Spinal cord (tissue), 10 donors: ENCODE results near the gene MCM3AP. TPM values are rescaled to one million over a fixed set of nuclear protein-coding genes. Genes with fewer than 3 reads are reported as not detected.

Source experiments
- DNase-seq, 6 donors: peaks; one replicate each; pipeline versions ENCODE4 v3.0.0 to v3.0.0-alpha.2; 2013 to 2015; ENCODE audit warnings: low spot score in 6 of 6, low read depth in 4 of 6
- H3K27ac ChIP-seq: one replicate; pipeline ENCODE4 v1.5.1; 2013; ENCODE audit warnings: low read depth, low read length, control low read depth
- H3K27me3 ChIP-seq: one replicate; pipeline ENCODE4 v1.6.1; 2013; ENCODE audit warnings: low read length; ENCODE audit not compliant: control insufficient read depth, insufficient read depth
- H3K36me3 ChIP-seq: one replicate; pipeline ENCODE4 v1.6.1; 2013; ENCODE audit warnings: low read length; ENCODE audit not compliant: control insufficient read depth, insufficient read depth
- H3K4me1 ChIP-seq: one replicate; pipeline ENCODE4 v1.6.1; 2013; ENCODE audit warnings: low read length; ENCODE audit not compliant: control insufficient read depth, insufficient read depth
- H3K4me3 ChIP-seq: one replicate; pipeline ENCODE4 v1.5.1; 2013; ENCODE audit warnings: low read depth, low read length, control low read depth
- H3K9me3 ChIP-seq: one replicate; pipeline ENCODE4 v1.6.1; 2013; ENCODE audit warnings: low read length; ENCODE audit not compliant: control insufficient read depth, insufficient read depth
- WGBS: methylation state at CpG from one replicate; pipeline ENCODE4 v1.1.5; 2013; ENCODE audit warnings: missing lambda C conversion rate; ENCODE audit not compliant: insufficient coverage; 5-methylcytosine and 5-hydroxymethylcytosine counted together
- polyA plus RNA-seq, 2 donors: library from polyadenylated mRNA; unstranded; fragments of 120-200 nt; gene quantifications; one replicate each; pipeline ENCODE4 v1.2.1, GENCODE V29; 2013; ENCODE audit not compliant: insufficient read length in 2 of 2
- total RNA-seq, 2 donors: library from RNA; depleted of rRNA in 1 of 2; stranded (reverse); fragments of 120-200 nt in 1 of 2; fragments of >200 nt in 1 of 2; gene quantifications; one replicate each; pipeline versions ENCODE4 v1.2.3 to v1.2.4, GENCODE V29; 2013 to 2014
- donor health status: healthy.

The MCM3AP gene
- total and polyA plus RNA-seq, 4 donors = 62.0 to 80.8 (median 71.2) TPM

- H3K9me3 ChIP-seq = no peaks in the 10 kb centered on the region
- H3K27ac ChIP-seq = no peak overlapping the region
- 86% methylated on average over 15 of the region's 15 CpGs for WGBS
- H3K27me3 ChIP-seq = no peaks in the 10 kb centered on the region
- H3K4me3 ChIP-seq = no peak overlapping the region
- peaks cover 7% of the 10 kb centered on the region for H3K4me1 ChIP-seq
- DNase-seq = no peak
- peaks cover 66% of the 10 kb centered on the region for H3K36me3 ChIP-seq
Observed at GRCh38 chr21:46190491-46191131, 94.8 kb downstream of the MCM3AP start.

- Histone ChIP-seq H3K4me3 (no peak overlapping the region), H3K9me3 (no peaks in the 10 kb centered on the region), H3K27me3 (no peaks in the 10 kb centered on the region), H3K4me1 (peaks cover 7% of the 10 kb centered on the region), H3K27ac (no peak overlapping the region), H3K36me3 (peaks cover 60% of the 10 kb centered on the region)
- no peak for DNase-seq
- 93% methylated on average over 13 of the region's 14 CpGs for WGBS
Observed at GRCh38 chr21:46189959-46190490, 95.4 kb downstream of the MCM3AP start.

GRCh38 chr21:46189213-46189958 is 96.0 kb downstream of the MCM3AP start:
- no peaks in the 10 kb centered on the region for H3K27me3 ChIP-seq
- no peak overlapping the region for H3K27ac ChIP-seq
- H3K4me3 ChIP-seq = no peak overlapping the region
- 64% methylated on average over 9 of the region's 9 CpGs for WGBS
- peaks cover 53% of the 10 kb centered on the region for H3K36me3 ChIP-seq
- peaks cover 11% of the 10 kb centered on the region for H3K4me1 ChIP-seq
- DNase-seq = peak in 1 of 6 donors; percentile 21
- no peaks in the 10 kb centered on the region for H3K9me3 ChIP-seq

DNA sequence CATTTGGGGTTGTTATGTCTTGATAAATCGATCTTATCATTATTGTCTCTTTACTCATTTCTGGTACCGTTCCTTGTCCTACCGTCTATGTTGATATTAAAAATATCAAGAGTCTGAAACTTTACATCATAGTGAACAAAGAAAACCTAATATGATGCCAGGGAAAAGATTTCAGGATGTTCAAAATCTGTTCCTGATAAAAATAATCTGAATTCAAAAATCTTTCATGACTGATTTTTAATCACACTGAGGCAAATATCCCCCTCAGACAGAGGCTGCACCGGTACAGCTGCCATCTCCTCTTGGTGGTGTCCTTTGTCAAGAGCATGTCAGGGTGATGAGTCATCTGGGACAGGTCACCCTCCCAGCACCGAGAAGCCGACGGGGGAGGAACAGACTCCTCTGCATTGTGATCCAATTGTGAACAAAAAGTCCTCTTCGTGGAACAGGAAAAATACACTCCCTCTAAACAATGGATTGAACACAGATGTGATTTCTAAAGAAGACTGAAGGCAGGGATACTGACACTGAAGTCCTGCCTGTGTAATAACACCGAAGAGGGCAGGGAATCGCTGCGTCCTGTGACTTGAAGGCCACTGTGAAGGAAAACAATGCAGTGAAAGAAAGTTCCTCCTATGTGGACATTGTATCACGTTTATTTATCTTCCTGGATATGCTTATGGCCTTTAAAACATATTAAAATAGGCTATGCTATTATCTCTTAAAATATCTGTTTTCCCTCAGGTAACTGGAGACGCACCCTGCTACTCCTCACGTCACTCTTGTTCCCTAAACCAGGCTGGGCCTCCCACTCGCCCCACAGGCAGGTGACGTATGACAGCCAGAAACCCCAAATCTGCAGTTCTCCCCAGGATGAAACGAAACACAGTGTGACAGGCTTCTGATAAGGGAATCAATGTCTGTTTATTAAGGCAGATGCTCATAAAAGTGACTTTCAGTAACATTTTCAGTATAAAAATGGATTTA is 96.9 kb downstream of the MCM3AP start:
- no peaks in the 10 kb centered on the region for H3K9me3 ChIP-seq
- no peak overlapping the region for H3K27ac ChIP-seq
- H3K4me3 ChIP-seq = no peak overlapping the region
- no peaks in the 10 kb centered on the region for H3K27me3 ChIP-seq
- peaks cover 15% of the 10 kb centered on the region for H3K4me1 ChIP-seq
- WGBS = 55% methylated on average over 6 of the region's 17 CpGs
- H3K36me3 ChIP-seq = peaks cover 45% of the 10 kb centered on the region
- DNase-seq = peak in 2 of 6 donors; percentile 7 to 24

DNA sequence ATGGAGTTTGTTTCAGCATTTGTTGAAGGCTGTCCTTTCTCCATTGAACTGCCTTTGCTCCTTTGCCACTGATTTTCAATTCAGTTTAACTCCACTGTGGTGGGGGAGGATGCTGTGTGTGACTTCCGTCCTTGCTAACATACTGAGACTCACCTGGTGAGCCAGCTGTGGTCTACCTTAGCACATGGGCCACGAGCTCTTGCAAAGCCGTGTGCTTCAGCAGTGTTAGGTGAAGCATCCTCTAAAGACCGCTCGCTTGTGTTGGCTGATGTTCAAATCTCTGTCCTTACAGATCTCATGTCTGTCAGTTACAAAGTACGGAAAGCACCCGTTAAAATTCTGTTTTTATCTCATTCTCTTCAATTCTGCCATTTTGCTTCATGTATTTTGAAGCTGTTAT is 97.6 kb downstream of the MCM3AP start:
- H3K4me3 ChIP-seq = no peak overlapping the region

DNA sequence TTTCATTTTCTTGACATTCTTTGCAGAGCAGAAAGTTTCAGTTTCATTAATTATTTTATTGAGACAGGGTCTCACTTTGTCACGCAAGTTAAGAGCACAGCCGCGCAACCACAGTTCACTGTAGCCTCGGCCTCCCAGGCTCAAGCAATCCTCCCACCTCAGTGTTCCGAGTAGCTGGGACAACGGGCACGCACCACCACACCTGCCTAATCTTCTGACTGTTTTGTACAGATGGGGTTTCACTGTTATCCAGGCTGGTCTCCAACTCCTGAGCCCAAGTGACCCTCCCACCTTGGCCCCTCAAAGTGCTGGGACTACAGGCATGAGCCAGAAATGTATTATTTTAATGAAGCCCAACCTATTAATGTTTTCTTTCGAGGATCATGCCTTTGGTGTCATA is 98.2 kb downstream of the MCM3AP start:
- DNase-seq = no peak
- 100% methylated on average over 3 of the region's 8 CpGs for WGBS
- Histone ChIP-seq H3K4me1 (peaks cover 23% of the 10 kb centered on the region), H3K36me3 (peaks cover 49% of the 10 kb centered on the region), H3K9me3 (no peaks in the 10 kb centered on the region), H3K4me3 (no peak overlapping the region), H3K27ac (no peak overlapping the region), H3K27me3 (no peaks in the 10 kb centered on the region)

More for the DNA sequence above, 97.6 kb downstream of the MCM3AP start:
- Histone ChIP-seq H3K36me3 (peaks cover 47% of the 10 kb centered on the region), H3K27me3 (no peaks in the 10 kb centered on the region), H3K9me3 (no peaks in the 10 kb centered on the region), H3K4me1 (peaks cover 22% of the 10 kb centered on the region), H3K27ac (no peak overlapping the region)
- WGBS = 85% methylated on average over 4 of the region's 7 CpGs
- DNase-seq = no peak

DNA sequence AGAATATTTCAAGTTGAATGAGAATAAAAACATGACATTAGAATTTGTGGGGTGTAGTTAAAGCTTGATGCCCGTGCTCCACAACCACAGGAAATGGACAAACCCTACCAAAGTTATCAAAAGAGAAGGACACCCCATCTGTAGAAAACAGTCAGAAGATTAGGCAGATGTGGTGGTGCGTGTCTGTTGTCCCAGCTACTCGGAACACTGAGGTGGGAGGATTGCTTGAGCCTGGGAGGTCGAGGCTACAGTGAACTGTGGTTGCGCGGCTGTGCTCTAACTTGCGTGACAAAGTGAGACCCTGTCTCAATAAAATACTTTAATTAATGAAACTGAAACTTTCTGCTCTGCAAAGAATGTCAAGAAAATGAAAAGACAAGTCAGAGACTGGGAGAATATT is 99.7 kb downstream of the MCM3AP start:
- peaks cover 23% of the 10 kb centered on the region for H3K4me1 ChIP-seq
- no peaks in the 10 kb centered on the region for H3K27me3 ChIP-seq
- H3K4me3 ChIP-seq = no peak overlapping the region
- H3K9me3 ChIP-seq = no peaks in the 10 kb centered on the region
- no peak overlapping the region for H3K27ac ChIP-seq
- DNase-seq = no peak
- WGBS = no CpG with 5 or more reads among the region's 7 CpGs
- peaks cover 47% of the 10 kb centered on the region for H3K36me3 ChIP-seq
